ENCODE measurements around the gene FAM171A1.

GRCh38 chr10:15242261-15242840 is 128.7 kb downstream of the FAM171A1 start:
- TF ChIP-seq CTCF (IDR thresholded peaks at IDR 0.05) (no peak), ZFX (IDR thresholded peaks at IDR 0.05; ENCODE audit: borderline replicate concordance) (no peak)
